Tibial nerve (tissue), 4 donors: ENCODE measurements around the gene NUP214.

Experiments used
- CTCF ChIP-seq, 5 experiments: fragments of 200-600 bp in 3 of 5; fragments of 450-650 bp in 2 of 5; sonication (generic) in 3 of 5; IDR thresholded peaks; one replicate each; pipeline ENCODE4 v1.5.1; 2016 to 2019; ENCODE audit warnings: antibody characterized with exemption in 5 of 5, mild to moderate bottlenecking in 3 of 5, moderate library complexity in 2 of 5
- EP300 ChIP-seq, 2 donors: sonication (generic); formaldehyde crosslinking; IDR thresholded peaks; one replicate each; pipeline ENCODE4 v1.6.1; 2017; ENCODE audit warnings: antibody characterized with exemption in 2 of 2, mild to moderate bottlenecking in 1 of 2
- POLR2A ChIP-seq, 2 donors: fragments of 450-650 bp; IDR thresholded peaks; one replicate each; pipeline ENCODE4 v1.6.1; 2017; ENCODE audit warnings: antibody characterized with exemption in 2 of 2, mild to moderate bottlenecking in 2 of 2, moderate library complexity in 2 of 2

- TF ChIP-seq CTCF (IDR thresholded peaks at IDR 0.05), result no peak
- no peak for TF ChIP-seq EP300 (IDR thresholded peaks at IDR 0.05)
- no peak for TF ChIP-seq POLR2A (IDR thresholded peaks at IDR 0.05)
These were observed 72.0 kb downstream of the NUP214 start for GRCh38 chr9:131197160-131197911.
